Measurements from ENCODE around the gene ATP2B2. TPM values are rescaled to one million over a fixed set of nuclear protein-coding genes. Genes with fewer than 3 reads are reported as not detected.

The ATP2B2 gene
- total and polyA plus RNA-seq, 2 donors from 2014 or later, result 0.19 to 0.22 TPM

DNA sequence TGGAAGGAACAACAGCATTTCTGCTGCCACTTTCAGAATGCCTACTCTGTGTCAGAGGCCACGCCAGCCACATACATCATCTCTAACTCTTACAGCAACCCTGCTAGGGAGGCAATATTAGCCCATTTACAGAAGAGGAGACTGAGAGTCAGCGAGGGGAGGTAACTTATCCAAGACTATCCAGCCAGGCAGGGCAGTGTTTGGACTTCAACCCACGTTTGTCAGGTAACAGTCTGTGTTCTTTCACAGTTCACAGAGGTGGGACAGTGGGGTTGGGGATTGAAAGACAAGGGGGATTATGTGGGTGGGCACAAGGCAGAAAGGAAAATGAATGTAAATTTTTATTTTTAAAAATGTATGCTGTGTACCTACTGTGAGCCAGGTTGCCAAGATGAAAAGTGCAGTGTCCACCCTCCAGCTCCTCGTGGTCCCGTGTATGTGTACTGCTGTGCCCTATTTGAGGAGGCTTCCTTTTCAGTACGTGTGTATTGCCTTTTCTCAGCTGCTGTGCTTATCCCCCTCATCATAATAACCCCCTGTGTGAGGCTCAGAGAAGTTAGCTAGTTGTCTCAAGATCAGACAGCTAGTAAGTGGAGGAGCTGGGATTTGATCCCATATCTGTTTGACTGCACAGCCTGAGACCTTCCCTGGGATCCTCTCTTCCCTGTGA lies 16.5 kb upstream of the ATP2B2 start:
- no peak overlapping the region for H3K9ac ChIP-seq (ENCODE audit: low read length in 3 of 3)
- FAIRE-seq (no peak), DNase-seq (no peak)

DNA sequence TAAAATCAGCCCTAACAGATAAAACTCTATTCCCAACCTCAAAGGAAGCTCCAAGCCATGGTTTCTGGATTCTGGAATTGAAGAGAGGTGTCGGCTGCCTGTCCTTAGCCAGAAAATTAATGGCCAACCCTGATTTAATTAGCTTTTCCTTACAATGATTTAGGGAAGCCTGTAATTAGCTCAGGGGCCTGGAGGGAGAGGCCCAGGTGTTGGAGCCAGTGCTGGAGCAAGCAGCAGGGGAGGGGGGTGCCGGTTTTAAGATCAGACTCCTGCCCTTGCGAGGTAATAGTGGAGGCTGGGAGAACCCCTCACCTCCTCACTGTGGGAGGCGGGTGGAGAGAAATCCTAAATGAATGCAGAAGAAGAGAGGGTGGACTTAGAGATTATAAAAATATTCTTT lies 14.7 kb upstream of the ATP2B2 start:
- intact Hi-C loops (cut with DNase I), result no loop called here
- no peaks in the 10 kb centered on the region for H3K36me3 ChIP-seq (ENCODE audit: control insufficient read depth in 2 of 3, insufficient read depth in 3 of 3, low read length in 3 of 3)
- TF ChIP-seq, protein P1, sequence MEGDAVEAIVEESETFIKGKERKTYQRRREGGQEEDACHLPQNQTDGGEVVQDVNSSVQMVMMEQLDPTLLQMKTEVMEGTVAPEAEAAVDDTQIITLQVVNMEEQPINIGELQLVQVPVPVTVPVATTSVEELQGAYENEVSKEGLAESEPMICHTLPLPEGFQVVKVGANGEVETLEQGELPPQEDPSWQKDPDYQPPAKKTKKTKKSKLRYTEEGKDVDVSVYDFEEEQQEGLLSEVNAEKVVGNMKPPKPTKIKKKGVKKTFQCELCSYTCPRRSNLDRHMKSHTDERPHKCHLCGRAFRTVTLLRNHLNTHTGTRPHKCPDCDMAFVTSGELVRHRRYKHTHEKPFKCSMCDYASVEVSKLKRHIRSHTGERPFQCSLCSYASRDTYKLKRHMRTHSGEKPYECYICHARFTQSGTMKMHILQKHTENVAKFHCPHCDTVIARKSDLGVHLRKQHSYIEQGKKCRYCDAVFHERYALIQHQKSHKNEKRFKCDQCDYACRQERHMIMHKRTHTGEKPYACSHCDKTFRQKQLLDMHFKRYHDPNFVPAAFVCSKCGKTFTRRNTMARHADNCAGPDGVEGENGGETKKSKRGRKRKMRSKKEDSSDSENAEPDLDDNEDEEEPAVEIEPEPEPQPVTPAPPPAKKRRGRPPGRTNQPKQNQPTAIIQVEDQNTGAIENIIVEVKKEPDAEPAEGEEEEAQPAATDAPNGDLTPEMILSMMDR (IDR thresholded peaks at IDR 0.05; ENCODE audit: borderline replicate concordance, extremely low read depth, insufficient read depth), result no peak
- H3K27ac ChIP-seq (ENCODE audit: low read depth in 2 of 2, low read length in 2 of 2), result no peak overlapping the region
- DNase-seq (peak in 3 of 5 donors; percentile 9 to 27 (median 20)), FAIRE-seq (no peak)
- H3K9me3 ChIP-seq (ENCODE audit: control insufficient read depth in 2 of 3, insufficient read depth in 1 of 3, low read length in 3 of 3), result no peaks in the 10 kb centered on the region
- no peak overlapping the region for H3K4me3 ChIP-seq (ENCODE audit: low read length in 3 of 3)
- H3K27me3 ChIP-seq (ENCODE audit: control insufficient read depth, insufficient read depth, low read length), result no peaks in the 10 kb centered on the region
- H3K4me1 ChIP-seq (ENCODE audit: control insufficient read depth in 2 of 3, insufficient read depth in 2 of 3, low read depth in 1 of 3, low read length in 3 of 3), result no peaks in the 10 kb centered on the region
- no peak overlapping the region for H3K9ac ChIP-seq (ENCODE audit: low read length in 3 of 3)

More for the DNA sequence above, 16.5 kb upstream of the ATP2B2 start:
- H3K27me3 ChIP-seq (ENCODE audit: control insufficient read depth, insufficient read depth, low read length), result no peaks in the 10 kb centered on the region
- H3K27ac ChIP-seq (ENCODE audit: low read depth in 2 of 2, low read length in 2 of 2), result no peak overlapping the region
- H3K36me3 ChIP-seq (ENCODE audit: control insufficient read depth in 2 of 3, insufficient read depth in 3 of 3, low read length in 3 of 3), result no peaks in the 10 kb centered on the region
- H3K4me3 ChIP-seq (ENCODE audit: low read length in 3 of 3), result no peak overlapping the region
- H3K9me3 ChIP-seq (ENCODE audit: control insufficient read depth in 2 of 3, insufficient read depth in 1 of 3, low read length in 3 of 3), result no peaks in the 10 kb centered on the region
- TF ChIP-seq, protein P1 (IDR thresholded peaks at IDR 0.05; ENCODE audit: borderline replicate concordance, extremely low read depth, insufficient read depth), result no peak
- no peaks in the 10 kb centered on the region for H3K4me1 ChIP-seq (ENCODE audit: control insufficient read depth in 2 of 3, insufficient read depth in 2 of 3, low read depth in 1 of 3, low read length in 3 of 3)
- intact Hi-C loops (cut with DNase I), result no loop called here

DNA sequence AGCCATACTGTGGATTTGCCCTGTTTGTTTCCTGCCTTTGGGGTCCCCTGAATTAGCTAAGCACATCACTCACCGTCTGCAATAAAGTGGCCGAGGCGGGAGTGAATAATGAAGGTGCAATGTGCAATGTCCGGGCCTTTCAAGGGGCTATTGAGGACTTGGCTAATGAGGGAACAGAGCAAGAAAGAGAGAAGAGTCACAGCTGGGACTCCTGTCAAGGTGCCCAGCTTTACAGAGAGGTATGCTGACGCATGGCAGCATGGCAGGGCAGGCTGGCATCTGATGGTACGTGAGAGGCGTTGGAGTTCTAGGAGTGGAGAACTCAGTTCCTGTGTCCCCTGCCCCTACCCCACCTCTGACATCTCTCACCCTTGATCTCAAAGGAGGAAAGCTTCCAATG lies 13.8 kb upstream of the ATP2B2 start:
- TF ChIP-seq, protein P1 (IDR thresholded peaks at IDR 0.05; ENCODE audit: borderline replicate concordance, extremely low read depth, insufficient read depth), result no peak

More for the DNA sequence above, 13.8 kb upstream of the ATP2B2 start:
- Histone ChIP-seq H3K9ac (ENCODE audit: low read length in 3 of 3) (no peak overlapping the region), H3K4me3 (ENCODE audit: low read length in 3 of 3) (no peak overlapping the region), H3K9me3 (ENCODE audit: control insufficient read depth in 2 of 3, insufficient read depth in 1 of 3, low read length in 3 of 3) (no peaks in the 10 kb centered on the region), H3K27me3 (ENCODE audit: control insufficient read depth, insufficient read depth, low read length) (no peaks in the 10 kb centered on the region), H3K27ac (ENCODE audit: low read depth in 2 of 2, low read length in 2 of 2) (no peak overlapping the region), H3K36me3 (ENCODE audit: control insufficient read depth in 2 of 3, insufficient read depth in 3 of 3, low read length in 3 of 3) (no peaks in the 10 kb centered on the region), H3K4me1 (ENCODE audit: control insufficient read depth in 2 of 3, insufficient read depth in 2 of 3, low read depth in 1 of 3, low read length in 3 of 3) (no peaks in the 10 kb centered on the region)
- DNase-seq, result peak in 2 of 5 donors; percentile 6 to 33
- intact Hi-C loops (cut with DNase I), result no loop called here
- no peak for FAIRE-seq

Data from kidney (tissue), 14 donors.